HFFc6 (cell line): ENCODE measurements around the gene FREM3. TPM values are rescaled to one million over a fixed set of nuclear protein-coding genes. Genes with fewer than 3 reads are reported as not detected.
A peak's percentile ranks its signal among the peaks of the same experiment; 100 is the strongest.
"Not testable (repeated sequence)": the region's sequence is repeated elsewhere in the genome, so short reads cannot be mapped to it uniquely, and the experiment has no call there.

Source experiments
- DNase-seq: peaks from one replicate; pipeline ENCODE4 v3.0.0-alpha.2; 2018
- H3K27ac Mint-ChIP-seq: 2 replicates; pipeline ENCODE4 v1.8.0; 2020; ENCODE audit warnings: mild to moderate bottlenecking, mixed read lengths
- H3K27me3 Mint-ChIP-seq: 2 replicates; pipeline ENCODE4 v1.8.0; 2021; ENCODE audit warnings: mild to moderate bottlenecking, moderate library complexity, mixed read lengths; ENCODE audit not compliant: insufficient read depth
- H3K36me3 Mint-ChIP-seq: 2 replicates; pipeline ENCODE4 v1.8.0; 2021; ENCODE audit warnings: low read depth, mixed read lengths
- H3K4me1 Mint-ChIP-seq: 2 replicates; pipeline ENCODE4 v1.8.0; 2020; ENCODE audit warnings: low read depth, mixed read lengths
- H3K4me3 Mint-ChIP-seq: 2 replicates; pipeline ENCODE4 v1.8.0; 2020; ENCODE audit warnings: mild to moderate bottlenecking, moderate library complexity, mixed read lengths
- H3K9me3 Mint-ChIP-seq: 2 replicates; pipeline ENCODE4 v1.8.0; 2020; ENCODE audit warnings: mild to moderate bottlenecking, mixed read lengths
- CTCF ChIP-seq: fragments of 200-600 bp; sonication (generic); IDR thresholded peaks from 2 replicates; pipeline ENCODE4 v1.5.0; 2021; ENCODE audit warnings: antibody characterized with exemption, mild to moderate bottlenecking
- total RNA-seq, 6 experiments: library from RNA; stranded (reverse); fragmentation: NEBNext Ultra II Directional; extraction: Animal tissue kit (Norgen Biotek cat#: 25700); gene quantifications; 2 replicates in 1 of 6; 3 replicates in 5 of 6; pipeline ENCODE4 v1.2.3, GENCODE V29; 2021

The FREM3 gene
- total RNA-seq, 6 experiments from 2014 or later = not detected

- no peak overlapping the region for H3K27ac Mint-ChIP-seq
- no peaks in the 10 kb centered on the region; the same call in 1 of the 2 replicates for H3K27me3 Mint-ChIP-seq
- peak; percentile 13 for DNase-seq
- peaks cover 22% of the 10 kb centered on the region for H3K9me3 Mint-ChIP-seq
- H3K4me3 Mint-ChIP-seq = no peak overlapping the region
- no peaks in the 10 kb centered on the region for H3K4me1 Mint-ChIP-seq
- H3K36me3 Mint-ChIP-seq = no peaks in the 10 kb centered on the region
- TF ChIP-seq CTCF = no peak
These were observed 27.7 kb upstream of the FREM3 start for GRCh38 chr4:143728166-143728565.

- no peak for TF ChIP-seq CTCF
- no peak overlapping the region for H3K27ac Mint-ChIP-seq
- H3K4me3 Mint-ChIP-seq = no peak overlapping the region
- H3K36me3 Mint-ChIP-seq = no peaks in the 10 kb centered on the region
- no peak for DNase-seq
- H3K27me3 Mint-ChIP-seq = no peaks in the 10 kb centered on the region; the same call in 1 of the 2 replicates
- peaks cover 35% of the 10 kb centered on the region for H3K9me3 Mint-ChIP-seq
- no peaks in the 10 kb centered on the region for H3K4me1 Mint-ChIP-seq
These were observed 26.2 kb upstream of the FREM3 start for GRCh38 chr4:143726714-143727113.

- no peak overlapping the region for H3K4me3 Mint-ChIP-seq
- H3K27me3 Mint-ChIP-seq = no peaks in the 10 kb centered on the region; the same call in 1 of the 2 replicates
- TF ChIP-seq CTCF = no peak
- no peaks in the 10 kb centered on the region for H3K36me3 Mint-ChIP-seq
- H3K27ac Mint-ChIP-seq = no peak overlapping the region
- H3K4me1 Mint-ChIP-seq = no peaks in the 10 kb centered on the region
- H3K9me3 Mint-ChIP-seq = peaks cover 40% of the 10 kb centered on the region
- DNase-seq = no peak
These were observed 20.8 kb upstream of the FREM3 start for GRCh38 chr4:143721317-143721716.

GRCh38 chr4:143718748-143719147, 18.3 kb upstream of the FREM3 start:
- H3K4me3 Mint-ChIP-seq, H3K4me1 Mint-ChIP-seq, H3K27me3 Mint-ChIP-seq, DNase-seq, H3K36me3 Mint-ChIP-seq, H3K27ac Mint-ChIP-seq: not testable (repeated sequence)
- H3K9me3 Mint-ChIP-seq = peaks cover 28% of the 10 kb centered on the region

- H3K9me3 Mint-ChIP-seq = no peaks in the 10 kb centered on the region; the same call in 1 of the 2 replicates
- no peaks in the 10 kb centered on the region for H3K27me3 Mint-ChIP-seq
- no peak for DNase-seq
- no peaks in the 10 kb centered on the region for H3K36me3 Mint-ChIP-seq
- no peak overlapping the region for H3K27ac Mint-ChIP-seq
- no peak overlapping the region for H3K4me3 Mint-ChIP-seq
- H3K4me1 Mint-ChIP-seq = no peaks in the 10 kb centered on the region
- no peak for TF ChIP-seq CTCF
These were observed 13.6 kb upstream of the FREM3 start for GRCh38 chr4:143713955-143714625.

- Mint-ChIP-seq H3K4me1 (no peaks in the 10 kb centered on the region), H3K27ac (no peak overlapping the region), H3K36me3 (no peaks in the 10 kb centered on the region), H3K9me3 (peaks cover 5% of the 10 kb centered on the region; the same call in 1 of the 2 replicates), H3K4me3 (no peak overlapping the region), H3K27me3 (no peaks in the 10 kb centered on the region)
- no peak for DNase-seq
- TF ChIP-seq CTCF = no peak
These were observed 13.1 kb upstream of the FREM3 start for GRCh38 chr4:143713553-143713952.
